Spleen (tissue), 7 donors: Measurements from ENCODE around the gene TNFAIP3.

Experiments
- CTCF ChIP-seq, 11 experiments: fragments of 200-600 bp in 7 of 11; fragments of 450-650 bp in 4 of 11; sonication (generic) in 4 of 11; IDR thresholded peaks in 8 of 11; conservative IDR thresholded peaks in 3 of 11; 1 replicate in 7 of 11; 2 replicates in 4 of 11; pipeline versions ENCODE4 v1.4.0 to v1.8.0; 2016 to 2021; ENCODE audit warnings: antibody characterized with exemption in 11 of 11, inconsistent platforms in 4 of 11, mild to moderate bottlenecking in 1 of 11
- POLR2A ChIP-seq, 3 donors: fragments of 450-650 bp; IDR thresholded peaks; one replicate each; pipeline ENCODE4 v1.5.1; 2017; ENCODE audit warnings: antibody characterized with exemption in 3 of 3, mild to moderate bottlenecking in 1 of 3
- donor health status: DM: no; HTN: no; CAD: no; lungs with moderate emphysema.
- donor health status: DM: no; HTN: no; CAD: no.
- donor health status: DM: no; HTN: no; CAD: no.

- TF ChIP-seq CTCF (IDR thresholded peaks at IDR 0.05 in 8 of 11, conservative IDR thresholded peaks at IDR 0.05 in 3 of 11) = no peak
- TF ChIP-seq POLR2A (IDR thresholded peaks at IDR 0.05) = no peak
These were observed 702 bp upstream of the TNFAIP3 start for GRCh38 chr6:137866200-137866913.
